Kidney (tissue), 14 donors: ENCODE measurements around the gene DVL2. TPM values are rescaled to one million over a fixed set of nuclear protein-coding genes. Genes with fewer than 3 reads are reported as not detected.

Experiments
- DNase-seq, 5 donors: peaks; one replicate each; pipeline ENCODE4 v3.0.0-alpha.2; 2013 to 2020
- FAIRE-seq: peaks from 2 replicates; lab custom pipeline; 2012; peaks lifted over from hg19 to GRCh38; lab: Jason Lieb, UNC
- H3K27ac ChIP-seq, 2 donors: one replicate each; pipeline ENCODE4 v1.7.0; 2013; ENCODE audit warnings: low read depth in 2 of 2, low read length in 2 of 2, inconsistent platforms in 1 of 2
- H3K27me3 ChIP-seq: one replicate; pipeline ENCODE4 v1.7.1; 2013; ENCODE audit warnings: low read length, inconsistent platforms; ENCODE audit not compliant: control insufficient read depth, insufficient read depth
- H3K36me3 ChIP-seq, 3 donors: one replicate each; pipeline versions ENCODE4 v1.7.0 to v1.7.1; 2013; ENCODE audit warnings: low read length in 3 of 3, control low read depth in 1 of 3, inconsistent platforms in 1 of 3; ENCODE audit not compliant: insufficient read depth in 3 of 3, control insufficient read depth in 2 of 3
- H3K4me1 ChIP-seq, 3 donors: one replicate each; pipeline versions ENCODE4 v1.7.0 to v1.7.1; 2013; ENCODE audit warnings: low read length in 3 of 3, inconsistent platforms in 1 of 3, low read depth in 1 of 3; ENCODE audit not compliant: control insufficient read depth in 2 of 3, insufficient read depth in 2 of 3
- H3K4me3 ChIP-seq, 3 donors: one replicate each; pipeline versions ENCODE4 v1.7.0 to v1.8.1; 2013; ENCODE audit warnings: low read length in 3 of 3, control low read depth in 1 of 3, inconsistent platforms in 1 of 3
- H3K9ac ChIP-seq, 3 donors: one replicate each; pipeline versions ENCODE4 v1.7.0 to v1.7.1; 2013; ENCODE audit warnings: low read length in 3 of 3, control low read depth in 1 of 3, inconsistent platforms in 1 of 3
- H3K9me3 ChIP-seq, 3 donors: one replicate each; pipeline versions ENCODE4 v1.7.0 to v1.7.1; 2013; ENCODE audit warnings: low read length in 3 of 3, control low read depth in 1 of 3, inconsistent platforms in 1 of 3; ENCODE audit not compliant: control insufficient read depth in 2 of 3, insufficient read depth in 1 of 3
- CTCF ChIP-seq: IDR thresholded peaks from 3 replicates; pipeline ENCODE4 v1.5.1; 2012; ENCODE audit warnings: mild to moderate bottlenecking, moderate library complexity, borderline replicate concordance; ENCODE audit not compliant: insufficient read depth; ENCODE audit errors: extremely low read depth
- intact Hi-C: fragments of 100-400 bp; cut with DNase I; formaldehyde crosslinking; loops from one replicate; pipeline ENCODE4 v1.11.1; 2022
- polyA plus RNA-seq: library from polyadenylated mRNA; stranded (reverse); fragments of 350-450 nt; fragmentation: Illumina TruSeq; extraction: RNeasy Lipid Tissue Mini Kit (QIAGEN cat#74804); gene quantifications from one replicate; pipeline ENCODE4 v1.2.3, GENCODE V29; 2014; ENCODE audit warnings: low read depth, low replicate concordance; ENCODE audit not compliant: insufficient read depth
- total RNA-seq: library from RNA; stranded (reverse); fragmentation: NEBNext Ultra II Directional; extraction: Animal tissue kit (Norgen Biotek cat#: 25700); gene quantifications from one replicate; pipeline ENCODE4 v1.2.1, GENCODE V29; 2021
- donor health status: control.
- donor health status: control.
- donor health status: control.
- donor health status: control.
- donor health status: control.
- donor health status: DM: yes; HTN: yes; CAD: no.
- donor health status: Normal renal cell carcinoma (clear cell type).

The DVL2 gene
- total and polyA plus RNA-seq, 2 donors from 2014 or later, result 18.0 to 35.8 TPM

DNA sequence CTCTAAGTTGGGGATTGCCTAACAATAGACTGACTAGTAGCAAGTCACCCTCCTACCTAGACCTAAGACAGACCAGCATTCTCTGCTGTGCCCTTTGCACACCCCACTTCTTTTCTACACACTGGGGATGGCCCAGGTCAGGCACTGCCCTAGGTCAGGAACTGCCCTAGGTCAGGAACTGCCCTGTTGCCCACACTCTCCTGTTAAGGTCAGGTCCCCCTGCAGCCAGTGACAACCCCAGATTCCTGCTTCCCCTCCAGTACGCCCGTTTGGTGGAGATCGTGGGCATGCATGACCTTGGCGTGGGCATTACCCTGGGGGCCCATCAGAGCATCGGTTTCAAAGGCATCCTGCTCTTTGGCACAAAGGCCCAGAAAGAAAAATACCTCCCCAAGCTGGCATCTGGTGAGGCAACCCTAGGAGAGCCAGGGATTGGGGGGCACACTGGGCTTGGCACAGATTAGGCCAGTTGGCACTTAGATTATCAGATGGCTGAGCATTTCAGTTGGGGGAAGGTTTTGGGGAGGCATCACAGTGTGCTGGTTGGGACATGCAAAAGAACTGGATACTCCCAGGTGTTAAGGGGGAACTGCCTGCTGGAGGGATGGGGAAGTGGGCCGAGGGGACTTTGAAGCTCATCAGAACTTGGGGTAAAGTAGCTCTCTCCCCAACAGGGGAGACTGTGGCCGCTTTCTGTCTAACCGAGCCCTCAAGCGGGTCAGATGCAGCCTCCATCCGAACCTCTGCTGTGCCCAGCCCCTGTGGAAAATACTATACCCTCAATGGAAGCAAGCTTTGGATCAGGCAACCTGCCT lies 12.8 kb downstream of the DVL2 start:
- Histone ChIP-seq H3K27me3 (no peaks in the 10 kb centered on the region), H3K36me3 (peaks cover 5 to 38% (median 30%) of the 10 kb centered on the region in 3 donors), H3K9me3 (no peaks in the 10 kb centered on the region), H3K9ac (peak overlapping the region in 2 of 3 donors; percentile 54 to 99), H3K27ac (peak overlapping the region; percentile 100), H3K4me1 (peaks cover 4 to 42% (median 34%) of the 10 kb centered on the region in 3 donors), H3K4me3 (peak overlapping the region in 2 of 3 donors; percentile 74 to 91)
- FAIRE-seq (no peak), DNase-seq (peak in 2 of 5 donors; percentile 65 to 71)
- intact Hi-C loops, result no loop called here
- TF ChIP-seq CTCF, result no peak

GRCh38 chr17:7220593-7221277 lies 13.6 kb downstream of the DVL2 start:
- TF ChIP-seq CTCF, result peak; percentile 37
- H3K9ac ChIP-seq, result peak overlapping the region; percentile 63 to 99 (median 90)
- no peaks in the 10 kb centered on the region for H3K27me3 ChIP-seq
- peak overlapping the region; percentile 74 to 91 (median 81) for H3K4me3 ChIP-seq
- FAIRE-seq (peak; percentile 81), DNase-seq (peak in 3 of 5 donors; percentile 45 to 82 (median 68))
- no peaks in the 10 kb centered on the region for H3K9me3 ChIP-seq
- peaks cover 4 to 48% (median 36%) of the 10 kb centered on the region in 3 donors for H3K4me1 ChIP-seq
- H3K36me3 ChIP-seq, result peaks cover 5 to 38% (median 30%) of the 10 kb centered on the region in 3 donors
- intact Hi-C loops, result no loop called here
- peak overlapping the region; percentile 100 for H3K27ac ChIP-seq

- peak within 1 kb of the TSS; percentile 74 to 91 (median 81) for H3K4me3 ChIP-seq
- peak; percentile 89 to 98 (median 92) for DNase-seq
- peak within 1 kb of the TSS; percentile 100 for H3K27ac ChIP-seq
- no peaks in the 10 kb centered on the region for H3K9me3 ChIP-seq
- peaks cover 5 to 33% (median 27%) of the 10 kb centered on the region in 3 donors for H3K36me3 ChIP-seq
- intact Hi-C loops, result no loop called here
- peaks cover 7 to 51% (median 40%) of the 10 kb centered on the region in 3 donors for H3K4me1 ChIP-seq
- no peak for FAIRE-seq
- H3K9ac ChIP-seq, result peak within 1 kb of the TSS; percentile 63 to 99 (median 90)
- TF ChIP-seq CTCF, result no peak
- H3K27me3 ChIP-seq, result no peaks in the 10 kb centered on the region
These were observed 14.3 kb downstream of the DVL2 start, which contains the start of the genes ACADVL and DLG4 for GRCh38 chr17:7219812-7220592. TSS of gene ACADVL (plus strand) at chr17:7219938. CDS start at chr17:7219985, 47 bp downstream. TSS of gene DLG4 (minus strand) at chr17:7219836.
